Kidney epithelial cell (primary cell): ENCODE results near the gene F7. TPM values are rescaled to one million over a fixed set of nuclear protein-coding genes. Genes with fewer than 3 reads are reported as not detected.

ENCODE experiments used
- DNase-seq: peaks from one replicate; pipeline ENCODE4 v3.0.0-alpha.2; 2010; ENCODE audit warnings: low read depth
- H3K27me3 ChIP-seq: 2 replicates; pipeline ENCODE4 v1.6.0; 2011; ENCODE audit warnings: low read length; ENCODE audit not compliant: control insufficient read depth, insufficient read depth
- H3K36me3 ChIP-seq: 2 replicates; pipeline ENCODE4 v1.5.1; 2011; ENCODE audit warnings: low read length; ENCODE audit not compliant: control insufficient read depth, insufficient read depth
- H3K4me3 ChIP-seq: 2 replicates; pipeline ENCODE4 v1.5.1; 2011; ENCODE audit warnings: low read depth, mild to moderate bottlenecking, control low read depth, low read length
- CTCF ChIP-seq: IDR thresholded peaks from 2 replicates; pipeline ENCODE4 v1.5.1; 2011; ENCODE audit warnings: mild to moderate bottlenecking, moderate library complexity, low read length, control low read depth, inconsistent platforms; ENCODE audit not compliant: insufficient read depth, poor library complexity, severe bottlenecking
- total RNA-seq: library from RNA; depleted of rRNA; stranded (reverse); fragments of >200 nt; gene quantifications from 2 replicates; pipeline ENCODE4 v1.2.3, GENCODE V29; 2015

Gene F7
- total RNA-seq, 1 donor from 2014 or later, result 0.38 TPM

GRCh38 chr13:113135281-113135760 is 29.7 kb downstream of the F7 start:
- Histone ChIP-seq H3K27me3 (peaks cover 5% of the 10 kb centered on the region), H3K4me3 (no peak overlapping the region)

GRCh38 chr13:113137691-113138298 is 32.2 kb downstream of the F7 start:
- Histone ChIP-seq H3K27me3 (peaks cover 8% of the 10 kb centered on the region), H3K4me3 (no peak overlapping the region), H3K36me3 (no peaks in the 10 kb centered on the region)
- DNase-seq, result no peak
- no peak for TF ChIP-seq CTCF

More at GRCh38 chr13:113135281-113135760, 29.7 kb downstream of the F7 start:
- TF ChIP-seq CTCF, result no peak
- no peaks in the 10 kb centered on the region for H3K36me3 ChIP-seq
- no peak for DNase-seq

- no peak for TF ChIP-seq CTCF
- H3K27me3 ChIP-seq, result peaks cover 8% of the 10 kb centered on the region
- no peak overlapping the region for H3K4me3 ChIP-seq
- no peak for DNase-seq
- H3K36me3 ChIP-seq, result no peaks in the 10 kb centered on the region
Measured at GRCh38 chr13:113138792-113139551, 33.4 kb downstream of the F7 start.

GRCh38 chr13:113139577-113139976 is 34.0 kb downstream of the F7 start:
- no peaks in the 10 kb centered on the region for H3K36me3 ChIP-seq
- H3K27me3 ChIP-seq, result peaks cover 8% of the 10 kb centered on the region
- H3K4me3 ChIP-seq, result no peak overlapping the region
- DNase-seq, result no peak
- no peak for TF ChIP-seq CTCF

- DNase-seq, result no peak
- Histone ChIP-seq H3K36me3 (no peaks in the 10 kb centered on the region), H3K4me3 (no peak overlapping the region), H3K27me3 (peaks cover 8% of the 10 kb centered on the region)
- TF ChIP-seq CTCF, result no peak
Measured at GRCh38 chr13:113140677-113141600, 35.3 kb downstream of the F7 start.
